CD4-positive, CD25-positive, alpha-beta regulatory T cell (primary cell): ENCODE data around the gene INVS. TPM values are rescaled to one million over a fixed set of nuclear protein-coding genes. Genes with fewer than 3 reads are reported as not detected.
"Not testable (repeated sequence)": the region's sequence is repeated elsewhere in the genome, so short reads cannot be mapped to it uniquely, and the experiment has no call there.

Experiments used
- ATAC-seq, 2 donors: fragments of 150-1000 bp; cut with Tn5 transposase; one replicate each; pipeline ENCODE4 v1.10.0; 2021; ENCODE audit warnings: low read depth in 2 of 2, moderate number of reproducible peaks in 2 of 2, moderate library complexity in 1 of 2
- DNase-seq, 3 donors: peaks; one replicate each; pipeline versions ENCODE4 v3.0.0 to v3.0.0-alpha.2; 2012 to 2022; ENCODE audit warnings: mixed read lengths in 1 of 3
- H3K27ac ChIP-seq: one replicate; pipeline ENCODE4 v1.7.0; 2013; ENCODE audit warnings: mild to moderate bottlenecking, low read length; ENCODE audit not compliant: insufficient read depth, poor library complexity, severe bottlenecking
- H3K27me3 ChIP-seq: one replicate; pipeline ENCODE4 v1.7.0; 2013; ENCODE audit warnings: low read length; ENCODE audit not compliant: control insufficient read depth, insufficient read depth
- H3K36me3 ChIP-seq: one replicate; pipeline ENCODE4 v1.7.0; 2013; ENCODE audit warnings: mild to moderate bottlenecking, low read length, moderate library complexity; ENCODE audit not compliant: control insufficient read depth, insufficient read depth
- H3K4me1 ChIP-seq: 2 replicates; pipeline ENCODE4 v1.7.0; 2013; ENCODE audit warnings: mild to moderate bottlenecking, low read length; ENCODE audit not compliant: insufficient read depth, control insufficient read depth, poor library complexity, severe bottlenecking
- H3K4me3 ChIP-seq: one replicate; pipeline ENCODE4 v1.7.0; 2013; ENCODE audit warnings: low read depth, mild to moderate bottlenecking, low read length, moderate library complexity
- H3K9me3 ChIP-seq, 2 experiments: 1 replicate in 1 of 2; 2 replicates in 1 of 2; pipeline ENCODE4 v1.7.0; 2013; ENCODE audit warnings: low read length in 2 of 2, mild to moderate bottlenecking in 1 of 2, moderate library complexity in 1 of 2; ENCODE audit not compliant: control insufficient read depth in 2 of 2
- H3K27ac Mint-ChIP-seq, 3 donors: one replicate each; pipeline ENCODE4 v1.8.0; 2020 to 2022; ENCODE audit warnings: mild to moderate bottlenecking in 3 of 3, mixed read lengths in 3 of 3, moderate library complexity in 2 of 3
- H3K27me3 Mint-ChIP-seq: one replicate; pipeline ENCODE4 v1.8.0; 2022; ENCODE audit warnings: mild to moderate bottlenecking, mixed read lengths
- H3K36me3 Mint-ChIP-seq: one replicate; pipeline ENCODE4 v1.8.0; 2020; ENCODE audit warnings: mixed read lengths
- H3K4me1 Mint-ChIP-seq, 4 donors: one replicate each; pipeline ENCODE4 v1.8.0; 2020 to 2022; ENCODE audit warnings: mixed read lengths in 4 of 4, mild to moderate bottlenecking in 1 of 4
- H3K4me3 Mint-ChIP-seq, 4 donors: one replicate each; pipeline ENCODE4 v1.8.0; 2020 to 2022; ENCODE audit warnings: mild to moderate bottlenecking in 4 of 4, mixed read lengths in 4 of 4, moderate library complexity in 3 of 4
- H3K9me3 Mint-ChIP-seq, 7 donors: one replicate each; pipeline ENCODE4 v1.8.0; 2020 to 2022; ENCODE audit warnings: mixed read lengths in 7 of 7, mild to moderate bottlenecking in 3 of 7, moderate library complexity in 2 of 7
- polyA plus RNA-seq, 4 donors: library from polyadenylated mRNA; unstranded; fragments of 300-500 nt; fragmentation: Illumina TruSeq; gene quantifications; one replicate each; pipeline ENCODE4 v1.2.3, GENCODE V29; 2021
- total RNA-seq: library from RNA; stranded (reverse); gene quantifications from one replicate; pipeline ENCODE4 v1.2.3, GENCODE V29; 2022

The INVS gene
- total and polyA plus RNA-seq, 5 donors from 2014 or later, result 5.7 to 20.5 (median 6.2) TPM

DNA sequence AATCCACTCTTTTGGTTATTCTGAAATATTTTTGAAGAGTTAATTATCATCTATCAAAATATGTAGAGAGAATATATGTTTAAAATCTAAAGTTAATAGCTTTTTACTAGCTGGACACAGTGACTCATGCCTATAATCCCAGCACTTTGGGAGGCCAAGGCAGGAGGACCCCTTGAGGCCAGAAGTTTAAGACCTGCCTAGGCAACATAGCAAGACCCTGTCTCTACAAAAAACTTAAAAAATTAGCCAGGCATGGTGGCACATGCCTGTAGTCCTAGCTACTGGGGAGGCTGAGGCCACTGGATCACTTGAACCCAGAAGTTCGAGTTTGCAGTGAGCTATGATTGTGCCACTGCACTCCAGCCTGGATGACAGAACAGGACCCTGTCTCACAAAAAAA lies 36.4 kb upstream of the INVS start:
- not testable (repeated sequence) for ATAC-seq, H3K27ac ChIP-seq, H3K4me3 ChIP-seq, H3K9me3 Mint-ChIP-seq, H3K4me1 ChIP-seq, H3K27me3 Mint-ChIP-seq, H3K4me3 Mint-ChIP-seq, H3K27me3 ChIP-seq, H3K9me3 ChIP-seq, H3K27ac Mint-ChIP-seq, DNase-seq
- Mint-ChIP-seq H3K4me1 (peaks cover 25 to 37% (median 33%) of the 10 kb centered on the region in 4 donors), H3K36me3 (peaks cover 17% of the 10 kb centered on the region)
- peaks cover 20% of the 10 kb centered on the region for H3K36me3 ChIP-seq

DNA sequence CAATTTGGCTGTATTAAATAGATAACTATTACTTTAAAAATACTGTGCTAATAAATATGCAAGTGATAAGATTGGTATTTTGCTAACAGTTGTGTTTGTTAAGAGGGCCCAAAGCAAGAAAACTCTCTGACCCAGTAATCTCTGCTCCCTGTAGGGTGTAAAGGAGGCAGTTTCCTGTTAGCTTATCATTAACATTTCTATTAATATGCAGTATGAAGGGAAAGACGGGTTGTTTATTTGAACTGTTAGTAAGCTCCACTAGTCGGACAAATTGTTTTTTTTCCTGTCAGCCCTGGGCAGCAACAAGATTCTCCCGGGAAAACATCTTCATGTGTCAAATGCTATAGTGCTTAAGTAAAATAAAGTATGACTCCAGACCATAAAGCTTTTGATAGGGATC lies 35.9 kb upstream of the INVS start:
- Histone ChIP-seq H3K4me3 (no peak overlapping the region), H3K9me3 (no peaks in the 10 kb centered on the region), H3K27ac (no peak overlapping the region), H3K36me3 (peaks cover 15% of the 10 kb centered on the region), H3K27me3 (no peaks in the 10 kb centered on the region), H3K4me1 (no peaks in the 10 kb centered on the region)
- Mint-ChIP-seq H3K36me3 (peaks cover 13% of the 10 kb centered on the region), H3K4me3 (no peak overlapping the region), H3K4me1 (peaks cover 25 to 36% (median 32%) of the 10 kb centered on the region in 4 donors), H3K27me3 (no peaks in the 10 kb centered on the region), H3K27ac (no peak overlapping the region), H3K9me3 (peaks cover 0 to 1% (median 0%) of the 10 kb centered on the region in 7 donors)
- DNase-seq, result no peak
- ATAC-seq, result no peak

DNA sequence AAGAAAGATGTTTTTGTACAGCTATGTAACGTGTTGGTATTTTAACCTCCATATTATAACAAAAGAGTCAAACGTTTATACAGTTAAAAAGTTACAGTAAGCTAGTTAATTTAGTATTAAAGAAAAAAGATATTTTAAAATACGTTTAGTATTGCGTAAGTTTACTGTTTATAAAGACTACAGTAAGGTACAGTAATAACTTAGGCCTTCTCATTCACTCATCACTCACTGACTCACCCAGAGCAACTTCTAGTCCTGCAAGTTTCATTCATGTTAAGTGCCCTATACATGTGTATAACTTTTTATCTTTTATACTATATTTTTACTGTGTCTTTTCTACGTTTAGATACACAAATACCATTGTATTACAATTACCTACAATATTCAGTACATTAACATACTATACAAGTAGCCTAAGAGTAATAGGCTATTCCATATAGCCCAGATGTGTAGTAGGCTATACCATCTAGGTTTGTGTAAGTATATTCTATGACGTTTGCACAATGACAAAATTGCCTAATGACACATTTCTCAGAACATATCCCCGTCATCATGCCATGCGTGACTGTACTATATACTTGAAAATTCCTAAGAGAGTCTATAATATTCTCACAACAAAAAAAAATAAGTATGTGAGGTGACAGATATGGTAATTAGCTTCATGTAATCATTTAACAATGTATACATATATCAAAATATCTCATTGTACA lies 34.0 kb upstream of the INVS start:
- Histone ChIP-seq H3K9me3 (no peaks in the 10 kb centered on the region), H3K27ac (no peak overlapping the region), H3K36me3 (no peaks in the 10 kb centered on the region), H3K4me3 (no peak overlapping the region), H3K4me1 (no peaks in the 10 kb centered on the region), H3K27me3 (no peaks in the 10 kb centered on the region)
- Mint-ChIP-seq H3K36me3 (peaks cover 7% of the 10 kb centered on the region), H3K4me3 (no peak overlapping the region), H3K9me3 (peaks cover 0 to 1% (median 0%) of the 10 kb centered on the region in 7 donors), H3K27me3 (no peaks in the 10 kb centered on the region), H3K4me1 (peaks cover 19 to 35% (median 30%) of the 10 kb centered on the region in 4 donors), H3K27ac (no peak overlapping the region)
- ATAC-seq (no peak), DNase-seq (no peak)

DNA sequence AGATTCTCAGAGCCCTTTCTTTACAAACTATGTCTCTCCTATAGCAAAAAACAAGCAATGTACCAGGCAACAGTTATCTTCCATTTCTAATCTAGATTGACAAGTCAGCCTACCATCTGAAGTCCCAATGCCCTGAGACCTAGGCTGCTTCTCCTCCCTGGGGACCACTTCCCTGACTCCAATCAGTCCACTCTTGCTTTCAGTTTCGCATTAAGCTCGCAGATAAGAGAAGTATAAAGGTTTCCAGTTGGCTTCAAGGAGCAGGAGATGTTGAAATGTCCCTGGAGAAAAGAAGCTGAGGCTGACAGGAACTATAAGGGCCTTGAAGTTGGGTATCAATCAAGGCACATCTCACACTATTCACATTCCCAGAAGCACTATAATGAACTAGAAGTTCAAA lies 32.5 kb upstream of the INVS start:
- DNase-seq (peak in 1 of 3 donors; percentile 5), ATAC-seq (no peak)
- H3K9me3 Mint-ChIP-seq, result peaks cover 0 to 1% (median 0%) of the 10 kb centered on the region in 7 donors
- Histone ChIP-seq H3K4me3 (no peak overlapping the region), H3K27ac (no peak overlapping the region), H3K4me1 (no peaks in the 10 kb centered on the region), H3K36me3 (no peaks in the 10 kb centered on the region), H3K9me3 (no peaks in the 10 kb centered on the region), H3K27me3 (no peaks in the 10 kb centered on the region)
- no peaks in the 10 kb centered on the region for H3K27me3 Mint-ChIP-seq
- H3K4me3 Mint-ChIP-seq, result no peak overlapping the region
- H3K36me3 Mint-ChIP-seq, result peaks cover 7% of the 10 kb centered on the region
- peak overlapping the region in 2 of 3 donors; percentile 1 to 73 for H3K27ac Mint-ChIP-seq
- H3K4me1 Mint-ChIP-seq, result peaks cover 19 to 38% (median 36%) of the 10 kb centered on the region in 4 donors

DNA sequence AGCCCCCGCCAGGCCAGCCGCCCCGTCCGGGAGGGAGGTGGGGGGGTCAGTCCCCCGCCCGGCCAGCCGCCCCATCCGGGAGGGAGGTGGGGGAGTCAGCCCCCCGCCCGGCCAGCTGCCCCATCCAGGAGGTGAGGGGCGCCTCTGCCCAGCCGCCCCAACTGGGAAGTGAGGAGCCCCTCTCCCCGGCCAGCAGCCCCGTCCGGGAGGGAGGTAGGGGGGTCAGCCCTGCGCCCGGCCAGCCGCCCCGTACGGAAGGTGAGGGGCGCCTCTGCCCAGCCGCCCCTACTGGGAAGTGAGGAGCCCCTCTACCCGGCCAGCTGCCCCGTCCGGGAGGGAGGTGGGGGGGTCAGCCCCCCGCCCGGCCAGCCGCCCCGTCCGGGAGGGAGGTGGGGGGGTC lies 31.1 kb upstream of the INVS start:
- peaks cover 24 to 40% (median 38%) of the 10 kb centered on the region in 4 donors for H3K4me1 Mint-ChIP-seq
- not testable (repeated sequence) for H3K27me3 ChIP-seq, H3K9me3 Mint-ChIP-seq, H3K4me3 ChIP-seq, H3K27ac Mint-ChIP-seq, ATAC-seq, DNase-seq, H3K9me3 ChIP-seq, H3K4me3 Mint-ChIP-seq, H3K27ac ChIP-seq, H3K36me3 ChIP-seq, H3K36me3 Mint-ChIP-seq, H3K27me3 Mint-ChIP-seq, H3K4me1 ChIP-seq

DNA sequence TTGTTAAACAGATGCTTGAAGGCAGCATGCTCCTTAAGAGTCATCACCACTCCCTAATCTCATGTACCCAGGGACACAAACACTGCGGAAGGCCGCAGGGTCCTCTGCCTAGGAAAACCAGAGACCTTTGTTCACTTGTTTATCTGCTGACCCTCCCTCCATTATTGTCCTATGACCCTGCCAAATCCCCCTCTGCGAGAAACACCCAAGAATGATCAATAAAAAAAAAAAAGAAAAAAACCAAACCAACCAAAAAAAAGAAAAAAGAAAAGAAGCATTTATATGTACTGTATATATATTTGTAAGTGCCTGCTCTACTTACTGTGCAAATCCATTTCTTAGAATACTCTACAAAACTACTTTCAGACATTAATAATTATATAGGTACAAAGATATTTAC lies 30.0 kb upstream of the INVS start:
- not testable (repeated sequence) for H3K9me3 ChIP-seq, H3K36me3 Mint-ChIP-seq, H3K27ac ChIP-seq, DNase-seq, H3K4me3 ChIP-seq, H3K9me3 Mint-ChIP-seq, ATAC-seq, H3K27ac Mint-ChIP-seq, H3K27me3 Mint-ChIP-seq, H3K36me3 ChIP-seq, H3K4me1 ChIP-seq, H3K27me3 ChIP-seq
- peak overlapping the region in 1 of 4 donors; percentile 22 for H3K4me3 Mint-ChIP-seq
- peaks cover 24 to 44% (median 37%) of the 10 kb centered on the region in 4 donors for H3K4me1 Mint-ChIP-seq

DNA sequence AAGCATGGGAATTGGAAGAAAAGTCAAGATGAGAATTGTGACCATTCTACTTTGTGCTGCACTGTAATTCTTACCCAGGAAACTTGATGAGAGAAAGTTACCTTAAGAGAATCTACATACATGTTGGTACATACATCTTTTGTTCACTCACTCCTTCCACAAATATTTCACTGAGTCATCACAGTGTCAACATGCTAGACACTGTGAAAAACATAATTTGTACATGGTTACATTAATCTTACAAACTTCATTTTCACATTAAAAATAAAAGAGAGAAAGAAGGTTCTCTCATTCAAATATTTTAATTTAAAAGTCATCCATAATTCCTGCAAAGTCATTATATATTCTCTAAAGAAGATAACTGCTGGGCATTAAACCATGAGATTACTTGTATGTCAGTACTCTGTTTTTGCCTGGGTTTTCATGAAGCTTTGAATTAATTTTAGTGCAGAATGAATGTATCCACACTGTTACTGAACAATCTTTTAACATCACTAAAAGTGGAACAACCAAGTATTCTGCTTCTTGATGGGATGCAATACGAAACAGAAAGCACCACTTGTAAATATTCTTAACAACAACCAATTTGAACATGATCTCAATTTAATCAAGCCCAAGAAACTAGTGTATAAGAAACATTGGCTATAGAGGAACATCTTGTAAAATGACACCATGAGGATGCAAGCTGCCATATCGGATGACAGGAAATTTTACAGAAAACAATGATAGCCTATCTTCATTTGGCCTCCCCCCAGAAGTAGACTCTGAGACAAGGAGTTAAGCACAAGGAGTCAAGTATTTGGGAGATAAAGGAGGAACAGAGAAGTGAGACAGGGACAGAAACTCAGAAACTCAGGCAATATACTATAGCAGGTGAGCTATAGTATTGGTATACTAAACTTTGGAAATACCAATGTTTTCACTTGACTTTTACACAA lies 28.7 kb upstream of the INVS start:
- Histone ChIP-seq H3K36me3 (no peaks in the 10 kb centered on the region), H3K27ac (no peak overlapping the region), H3K4me1 (no peaks in the 10 kb centered on the region), H3K4me3 (no peak overlapping the region), H3K27me3 (no peaks in the 10 kb centered on the region), H3K9me3 (no peaks in the 10 kb centered on the region)
- Mint-ChIP-seq H3K27me3 (no peaks in the 10 kb centered on the region), H3K27ac (peak overlapping the region in 1 of 3 donors; percentile 43), H3K4me3 (no peak overlapping the region), H3K4me1 (peaks cover 19 to 42% (median 35%) of the 10 kb centered on the region in 4 donors), H3K36me3 (peaks cover 7% of the 10 kb centered on the region), H3K9me3 (peaks cover 0 to 1% (median 0%) of the 10 kb centered on the region in 7 donors)
- DNase-seq (no peak), ATAC-seq (no peak)
